Measurements from ENCODE around the gene IL1RL2. TPM values are rescaled to one million over a fixed set of nuclear protein-coding genes. Genes with fewer than 3 reads are reported as not detected.

Gene IL1RL2
- total RNA-seq, 1 donor: not detected

- no peak for DNase-seq (ENCODE audit: low read depth in 2 of 3, low spot score in 2 of 3)
Measured at GRCh38 chr2:102155703-102156515, 30.9 kb upstream of the IL1RL2 start.

- no peak for DNase-seq (ENCODE audit: low read depth in 2 of 3, low spot score in 2 of 3)
Measured at GRCh38 chr2:102158011-102158755, 28.6 kb upstream of the IL1RL2 start.

- no peak for DNase-seq (ENCODE audit: low read depth in 2 of 3, low spot score in 2 of 3)
Measured at GRCh38 chr2:102159295-102159694, 27.5 kb upstream of the IL1RL2 start.

- peak in 1 of 3 donors; percentile 55 for DNase-seq (ENCODE audit: low read depth in 2 of 3, low spot score in 2 of 3)
Measured at GRCh38 chr2:102166189-102166845, 20.5 kb upstream of the IL1RL2 start.

GRCh38 chr2:102168026-102168771, 18.6 kb upstream of the IL1RL2 start:
- no peak for DNase-seq (ENCODE audit: low read depth in 2 of 3, low spot score in 2 of 3)

GRCh38 chr2:102171946-102172345, 14.9 kb upstream of the IL1RL2 start:
- DNase-seq (ENCODE audit: low read depth in 2 of 3, low spot score in 2 of 3): no peak

GRCh38 chr2:102172745-102173144, 14.1 kb upstream of the IL1RL2 start:
- DNase-seq (ENCODE audit: low read depth in 2 of 3, low spot score in 2 of 3): no peak

- DNase-seq (ENCODE audit: low read depth in 2 of 3, low spot score in 2 of 3): no peak
Measured at GRCh38 chr2:102176172-102176571, 10.7 kb upstream of the IL1RL2 start.

GRCh38 chr2:102177814-102178478, 8.9 kb upstream of the IL1RL2 start:
- no peak for DNase-seq (ENCODE audit: low read depth in 2 of 3, low spot score in 2 of 3)

GRCh38 chr2:102179061-102179460, 7.8 kb upstream of the IL1RL2 start:
- DNase-seq (ENCODE audit: low read depth in 2 of 3, low spot score in 2 of 3): no peak

GRCh38 chr2:102179788-102180686, 6.8 kb upstream of the IL1RL2 start:
- DNase-seq (ENCODE audit: low read depth in 2 of 3, low spot score in 2 of 3): no peak

- DNase-seq (ENCODE audit: low read depth in 2 of 3, low spot score in 2 of 3): no peak
Measured at GRCh38 chr2:102180687-102180999, 6.2 kb upstream of the IL1RL2 start.

- no peak for DNase-seq (ENCODE audit: low read depth in 2 of 3, low spot score in 2 of 3)
Measured at GRCh38 chr2:102181376-102181775, 5.4 kb upstream of the IL1RL2 start.

- DNase-seq (ENCODE audit: low read depth in 2 of 3, low spot score in 2 of 3): no peak
Measured at GRCh38 chr2:102181919-102182635, 4.7 kb upstream of the IL1RL2 start.

- DNase-seq (ENCODE audit: low read depth in 2 of 3, low spot score in 2 of 3): no peak
Measured at GRCh38 chr2:102184018-102184417, 2.8 kb upstream of the IL1RL2 start.

- DNase-seq (ENCODE audit: low read depth in 2 of 3, low spot score in 2 of 3): no peak
Measured at GRCh38 chr2:102184568-102184967, 2.3 kb upstream of the IL1RL2 start.

GRCh38 chr2:102185347-102185746, 1.5 kb upstream of the IL1RL2 start:
- peak in 1 of 3 donors; percentile 22 for DNase-seq (ENCODE audit: low read depth in 2 of 3, low spot score in 2 of 3)

GRCh38 chr2:102187496-102188150, 800 bp downstream of the IL1RL2 start:
- DNase-seq (ENCODE audit: low read depth in 2 of 3, low spot score in 2 of 3): peak in 2 of 3 donors; percentile 42 to 60

Data from hematopoietic multipotent progenitor cell (in vitro differentiated cells).